CD4-positive, alpha-beta T cell treated with Interleukin-15 for 4 hours (primary cell): Measurements from ENCODE around the gene NEK6.
A peak's percentile ranks its signal among the peaks of the same experiment; 100 is the strongest.

Source experiments
- DNase-seq: peaks from one replicate; pipeline ENCODE4 v3.0.0-alpha.2; 2020; ENCODE audit warnings: low spot score

Gene NEK6

GRCh38 chr9:124296796-124297550 lies 39.2 kb downstream of the NEK6 start:
- no peak for DNase-seq

- DNase-seq: no peak
Measured at GRCh38 chr9:124297551-124297901, 39.8 kb downstream of the NEK6 start.

DNA sequence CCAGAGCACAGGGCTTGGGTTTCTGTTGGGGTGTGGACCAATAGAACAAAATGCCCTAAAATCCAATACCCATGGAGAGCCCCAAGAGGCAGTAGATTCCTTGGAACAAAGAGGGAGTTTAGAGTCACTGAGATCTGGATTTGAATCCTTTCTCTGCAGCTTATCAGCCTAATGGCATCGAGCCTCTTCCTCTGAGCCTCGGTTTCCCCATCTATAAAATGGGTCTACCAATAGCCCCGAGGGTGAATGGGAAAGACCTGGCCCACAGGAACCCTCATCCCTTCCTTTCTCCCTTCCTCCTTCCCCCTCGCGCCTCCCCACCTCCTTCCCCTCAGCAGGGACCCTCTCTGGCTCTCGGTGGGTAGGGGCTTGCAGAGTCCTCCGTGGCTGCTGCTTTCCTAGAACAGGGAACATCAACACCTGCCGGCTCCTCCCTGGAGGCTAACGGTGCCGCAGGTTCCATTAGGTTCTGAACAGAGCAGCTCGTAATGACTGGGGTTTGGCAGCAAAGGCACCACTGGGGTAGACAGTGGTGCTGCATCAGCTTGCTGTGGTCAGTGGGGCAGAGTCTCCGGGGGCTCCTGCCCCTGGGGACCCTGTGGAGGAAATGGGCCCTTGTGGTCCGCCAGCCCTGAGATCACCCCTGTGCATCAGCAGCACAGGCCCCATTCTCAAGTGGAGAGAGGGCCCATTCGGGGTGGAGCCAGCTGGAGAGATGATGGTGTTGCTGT lies 40.3 kb downstream of the NEK6 start:
- DNase-seq: no peak

GRCh38 chr9:124298646-124299235 lies 41.0 kb downstream of the NEK6 start:
- DNase-seq: no peak

GRCh38 chr9:124299515-124300090 lies 41.9 kb downstream of the NEK6 start:
- DNase-seq: no peak

DNA sequence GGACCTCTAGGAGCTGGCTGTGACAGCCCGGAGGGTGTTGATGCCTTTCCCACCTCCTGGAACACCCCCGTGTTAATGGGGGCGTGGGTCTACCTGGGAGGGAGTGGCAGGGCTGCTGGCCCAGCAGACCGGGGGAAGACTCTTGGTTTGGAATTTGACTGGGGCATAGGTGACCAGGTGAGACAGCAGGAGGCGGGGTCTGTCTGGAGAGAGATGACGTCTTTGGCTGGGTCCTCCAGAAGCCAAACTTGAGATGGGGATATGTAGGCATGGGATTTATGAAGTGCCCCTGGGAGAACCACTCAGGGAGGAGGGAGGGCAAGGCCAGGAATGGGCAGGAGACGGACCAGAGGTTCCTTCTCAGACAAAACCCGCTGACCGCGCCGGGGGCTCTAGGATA lies 42.6 kb downstream of the NEK6 start:
- DNase-seq: no peak

- no peak for DNase-seq
Measured at GRCh38 chr9:124302921-124303320, 45.2 kb downstream of the NEK6 start.

GRCh38 chr9:124303762-124304161 lies 46.0 kb downstream of the NEK6 start:
- DNase-seq: no peak

- DNase-seq: no peak
Measured at GRCh38 chr9:124304285-124304684, 46.5 kb downstream of the NEK6 start.

- DNase-seq: no peak
Measured at GRCh38 chr9:124306098-124306735, 48.5 kb downstream of the NEK6 start.

- no peak for DNase-seq
Measured at GRCh38 chr9:124307379-124308030, 49.8 kb downstream of the NEK6 start.

GRCh38 chr9:124308606-124309491 lies 51.1 kb downstream of the NEK6 start:
- DNase-seq: no peak

DNA sequence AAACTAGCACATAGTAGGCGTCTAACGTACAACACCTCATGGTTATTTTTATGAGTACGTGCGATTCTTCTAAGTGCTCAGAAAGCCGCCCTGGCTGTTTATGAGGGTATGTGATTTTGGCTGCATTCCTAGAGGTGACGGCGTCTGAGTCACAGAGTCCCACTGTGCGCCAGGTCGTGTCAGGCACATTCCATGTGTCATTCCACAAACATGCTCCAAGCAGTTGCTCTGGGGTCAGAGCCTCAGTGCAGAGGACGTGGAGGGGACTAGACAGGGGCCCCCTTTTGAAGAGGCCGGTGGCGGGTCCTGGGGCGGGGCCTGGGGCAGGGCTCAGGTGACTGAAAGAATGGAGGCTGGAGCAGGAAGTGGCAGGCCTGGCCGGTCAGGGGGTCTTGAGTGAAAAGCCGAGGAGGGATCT lies 51.9 kb downstream of the NEK6 start:
- DNase-seq: no peak

DNA sequence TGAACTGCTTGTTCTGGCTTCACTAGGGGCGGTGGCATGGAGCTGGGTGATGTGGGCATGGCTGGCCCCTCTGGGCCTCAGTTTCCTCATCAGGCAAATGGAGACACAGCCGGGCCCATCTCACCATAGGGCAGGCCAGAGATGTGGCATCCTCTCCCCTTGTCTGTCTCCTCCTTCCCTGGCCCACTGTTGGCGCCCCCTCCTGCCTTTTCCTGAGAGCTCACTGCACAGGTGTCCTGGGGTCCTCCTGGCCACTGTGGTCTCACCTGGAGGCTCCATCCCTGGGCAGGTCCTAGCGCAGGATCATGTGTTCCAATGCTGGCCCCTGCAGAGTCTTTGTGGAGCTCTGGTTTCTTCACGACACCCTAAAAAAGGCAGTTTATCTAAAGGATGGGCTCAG lies 53.5 kb downstream of the NEK6 start:
- DNase-seq: no peak

GRCh38 chr9:124312290-124313265 lies 54.8 kb downstream of the NEK6 start:
- no peak for DNase-seq

DNA sequence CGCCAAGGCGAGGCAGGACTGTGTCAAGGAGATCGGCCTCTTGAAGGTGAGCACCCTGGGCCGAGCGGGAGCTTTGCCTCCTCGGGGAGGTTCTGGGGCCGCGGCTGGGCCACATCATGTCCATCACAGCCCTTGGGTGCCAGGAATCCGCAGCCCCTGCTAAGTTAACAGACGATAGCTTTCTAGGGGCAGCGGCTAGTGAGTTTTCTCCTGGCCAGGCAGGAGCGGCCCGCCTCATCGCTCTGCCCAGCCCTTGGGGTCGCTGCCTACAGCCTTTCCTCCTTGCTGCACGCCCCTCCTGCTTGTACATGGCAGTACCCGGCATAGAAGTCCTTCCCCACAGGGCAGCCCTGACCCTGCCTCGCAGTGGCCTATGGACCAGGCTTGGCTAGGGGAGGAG lies 56.2 kb downstream of the NEK6 start:
- no peak for DNase-seq

GRCh38 chr9:124315882-124316281 lies 58.1 kb downstream of the NEK6 start:
- no peak for DNase-seq

DNA sequence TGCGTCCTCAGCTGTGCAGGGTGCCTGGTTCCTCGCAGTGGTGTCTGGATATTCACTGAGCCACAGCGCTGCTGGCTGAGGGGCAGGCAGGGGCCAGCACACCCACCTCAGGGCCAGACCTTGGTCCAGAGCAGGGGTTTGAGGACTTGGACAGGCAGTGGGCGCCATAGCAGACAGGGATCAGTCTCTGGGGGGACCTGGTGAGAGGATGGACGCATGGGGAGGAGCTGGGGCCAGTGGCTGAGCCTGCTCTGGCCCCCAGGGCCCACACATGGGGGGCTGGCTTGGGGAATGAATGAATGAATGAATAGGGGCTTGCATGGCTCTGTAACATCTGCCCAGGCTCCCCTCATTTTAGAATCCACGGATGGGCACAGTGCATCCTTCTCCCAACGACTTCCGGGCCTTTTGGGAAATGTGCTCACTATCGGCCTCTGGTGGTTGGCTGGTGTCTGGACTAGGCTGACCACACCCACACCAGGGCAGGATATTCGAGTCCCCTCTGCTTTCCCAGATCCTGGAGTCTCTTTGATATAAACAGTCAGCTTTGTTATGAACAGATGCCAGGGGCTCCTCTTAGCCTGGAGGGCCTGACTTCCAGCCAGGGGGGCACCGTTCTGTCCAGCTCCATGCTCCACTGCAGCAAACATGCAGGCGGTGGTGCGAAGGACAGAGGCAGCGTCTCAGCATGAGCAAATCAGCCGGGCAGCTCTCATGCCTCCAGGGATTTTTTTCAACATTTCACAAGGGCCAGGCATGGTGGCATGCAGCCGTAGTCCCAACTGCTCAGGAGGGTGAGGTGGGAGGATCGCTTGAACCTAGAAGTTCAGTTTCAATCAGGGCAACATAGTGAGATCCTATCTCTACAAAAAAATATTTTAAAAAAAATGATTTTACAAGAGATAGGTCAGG lies 62.6 kb downstream of the NEK6 start:
- DNase-seq: peak; percentile 43

DNA sequence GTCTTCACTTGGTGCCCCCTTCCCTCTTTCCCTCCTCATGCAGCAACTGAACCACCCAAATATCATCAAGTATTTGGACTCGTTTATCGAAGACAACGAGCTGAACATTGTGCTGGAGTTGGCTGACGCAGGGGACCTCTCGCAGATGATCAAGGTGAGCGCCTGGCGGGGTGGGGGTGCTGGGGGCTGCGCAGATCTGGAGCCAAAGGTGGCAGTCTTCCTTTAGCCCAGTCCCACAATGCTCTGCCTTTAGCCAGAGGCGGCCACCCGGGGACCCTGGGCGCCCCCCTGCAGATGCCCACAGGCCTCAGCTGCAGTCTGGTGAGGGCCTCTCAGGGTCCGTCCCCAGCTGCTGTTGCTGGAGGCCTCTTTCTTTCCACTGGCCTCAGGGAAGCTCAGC lies 63.7 kb downstream of the NEK6 start:
- DNase-seq: no peak
